Endothelial cell (in vitro differentiated cells): ENCODE results near the gene FRMPD1. TPM values are rescaled to one million over a fixed set of nuclear protein-coding genes. Genes with fewer than 3 reads are reported as not detected.

Experiments
- DNase-seq: peaks from one replicate; pipeline ENCODE4 v3.0.0; 2021; ENCODE audit warnings: low spot score
- H3K27ac Mint-ChIP-seq: one replicate; pipeline ENCODE4 v1.8.0; 2021; ENCODE audit warnings: mixed read lengths, inconsistent platforms; ENCODE audit not compliant: unreplicated experiment
- H3K27me3 Mint-ChIP-seq: one replicate; pipeline ENCODE4 v1.8.0; 2021; ENCODE audit warnings: mild to moderate bottlenecking, moderate library complexity, mixed read lengths, inconsistent platforms; ENCODE audit not compliant: unreplicated experiment
- H3K36me3 Mint-ChIP-seq: one replicate; pipeline ENCODE4 v1.8.0; 2021; ENCODE audit warnings: mild to moderate bottlenecking, low read depth, mixed read lengths, inconsistent platforms; ENCODE audit not compliant: unreplicated experiment
- H3K4me1 Mint-ChIP-seq: one replicate; pipeline ENCODE4 v1.8.0; 2021; ENCODE audit warnings: mild to moderate bottlenecking, mixed read lengths, inconsistent platforms; ENCODE audit not compliant: unreplicated experiment
- H3K4me3 Mint-ChIP-seq: one replicate; pipeline ENCODE4 v1.8.0; 2021; ENCODE audit warnings: mild to moderate bottlenecking, mixed read lengths, inconsistent platforms; ENCODE audit not compliant: unreplicated experiment
- H3K9me3 Mint-ChIP-seq: one replicate; pipeline ENCODE4 v1.8.0; 2021; ENCODE audit warnings: mixed read lengths, inconsistent platforms; ENCODE audit not compliant: unreplicated experiment
- CTCF ChIP-seq: fragments of 200-600 bp; sonication (generic); IDR thresholded peaks from one replicate; pipeline ENCODE4 v1.5.0; 2021; ENCODE audit warnings: antibody characterized with exemption; ENCODE audit not compliant: unreplicated experiment
- total RNA-seq: library from RNA; stranded (reverse); fragmentation: NEBNext Ultra II Directional; extraction: Animal tissue kit (Norgen Biotek cat#: 25700); gene quantifications from one replicate; pipeline ENCODE4 v1.2.1, GENCODE V29; 2021; ENCODE audit not compliant: unreplicated experiment

Gene FRMPD1
- total RNA-seq, 1 donor from 2014 or later, result 0.08 TPM

GRCh38 chr9:37632479-37632878 is 18.3 kb upstream of the FRMPD1 start:
- H3K9me3 Mint-ChIP-seq, result no peaks in the 10 kb centered on the region
- no peak overlapping the region for H3K4me3 Mint-ChIP-seq
- H3K4me1 Mint-ChIP-seq, result peaks cover 5% of the 10 kb centered on the region
- DNase-seq, result no peak
- no peak overlapping the region for H3K27ac Mint-ChIP-seq
- no peaks in the 10 kb centered on the region for H3K27me3 Mint-ChIP-seq
- no peak for TF ChIP-seq CTCF
- no peaks in the 10 kb centered on the region for H3K36me3 Mint-ChIP-seq

GRCh38 chr9:37635808-37636207 is 14.9 kb upstream of the FRMPD1 start:
- Mint-ChIP-seq H3K27ac (no peak overlapping the region), H3K27me3 (no peaks in the 10 kb centered on the region), H3K9me3 (no peaks in the 10 kb centered on the region), H3K36me3 (no peaks in the 10 kb centered on the region), H3K4me3 (no peak overlapping the region), H3K4me1 (peaks cover 5% of the 10 kb centered on the region)
- DNase-seq, result no peak
- no peak for TF ChIP-seq CTCF

GRCh38 chr9:37636511-37637448 is 14.0 kb upstream of the FRMPD1 start:
- no peaks in the 10 kb centered on the region for H3K36me3 Mint-ChIP-seq
- peaks cover 5% of the 10 kb centered on the region for H3K4me1 Mint-ChIP-seq
- H3K9me3 Mint-ChIP-seq, result no peaks in the 10 kb centered on the region
- H3K27me3 Mint-ChIP-seq, result no peaks in the 10 kb centered on the region
- DNase-seq, result no peak
- H3K4me3 Mint-ChIP-seq, result no peak overlapping the region
- TF ChIP-seq CTCF, result no peak
- H3K27ac Mint-ChIP-seq, result no peak overlapping the region

GRCh38 chr9:37639109-37639762 is 11.5 kb upstream of the FRMPD1 start:
- Mint-ChIP-seq H3K4me1 (peaks cover 3% of the 10 kb centered on the region), H3K36me3 (no peaks in the 10 kb centered on the region), H3K27me3 (no peaks in the 10 kb centered on the region), H3K9me3 (no peaks in the 10 kb centered on the region), H3K4me3 (no peak overlapping the region), H3K27ac (no peak overlapping the region)
- DNase-seq, result no peak
- no peak for TF ChIP-seq CTCF

GRCh38 chr9:37639841-37640240 is 10.9 kb upstream of the FRMPD1 start:
- H3K4me1 Mint-ChIP-seq, result no peaks in the 10 kb centered on the region
- no peak for DNase-seq
- H3K27ac Mint-ChIP-seq, result no peak overlapping the region
- peaks cover 2% of the 10 kb centered on the region for H3K27me3 Mint-ChIP-seq
- H3K36me3 Mint-ChIP-seq, result no peaks in the 10 kb centered on the region
- H3K9me3 Mint-ChIP-seq, result no peaks in the 10 kb centered on the region
- H3K4me3 Mint-ChIP-seq, result no peak overlapping the region
- no peak for TF ChIP-seq CTCF
